Measurements from ENCODE around the gene EVA1B.

- TF ChIP-seq CTCF (IDR thresholded peaks at IDR 0.05; ENCODE audit: extremely low read depth in 1 of 2, insufficient read depth in 1 of 2, low read depth in 1 of 2, low read length in 2 of 2) (peak; percentile 57 to 59), EZH2 (IDR thresholded peaks at IDR 0.05; ENCODE audit: borderline replicate concordance, low read depth, low read length, severe bottlenecking) (no peak)
Measured at GRCh38 chr1:36285443-36286101, 37.9 kb downstream of the EVA1B start.

All from endothelial cell of umbilical vein (primary cell).